ENCODE data around the gene ID2. TPM values are rescaled to one million over a fixed set of nuclear protein-coding genes. Genes with fewer than 3 reads are reported as not detected.

ID2 gene
- total and polyA plus RNA-seq, 2 experiments from 2014 or later: 468 to 668 TPM

GRCh38 chr2:8643250-8643995, 38.4 kb upstream of the ID2 start:
- H3K4me1 ChIP-seq (ENCODE audit: insufficient read depth): no peaks in the 10 kb centered on the region
- no peak for DNase-seq
- no peaks in the 10 kb centered on the region for H3K27me3 ChIP-seq (replicated peaks; ENCODE audit: insufficient read depth)
- no peaks in the 10 kb centered on the region for H3K79me2 ChIP-seq (ENCODE audit: insufficient read depth)
- WGBS, 2 experiments (ENCODE audit: low coverage in 1 of 2, low lambda C conversion rate in 2 of 2, missing lambda C conversion rate in 2 of 2): 54 to 56% methylated on average over 7 of the region's 7 CpGs
- in situ Hi-C loops (cut with MboI): no loop called here
- H3K27ac ChIP-seq: no peak overlapping the region
- H3F3A ChIP-seq (ENCODE audit: insufficient read depth): no peaks in the 10 kb centered on the region
- no peaks in the 10 kb centered on the region for H4K20me1 ChIP-seq (ENCODE audit: insufficient read depth)
- H3K9me3 ChIP-seq (ENCODE audit: low read depth): no peaks in the 10 kb centered on the region
- H3K9me2 ChIP-seq (ENCODE audit: insufficient read depth): no peaks in the 10 kb centered on the region
- TF ChIP-seq EZH2phosphoT487 (IDR thresholded peaks at IDR 0.05; ENCODE audit: insufficient read depth, low read depth): no peak
- TF ChIP-seq EZH2 (IDR thresholded peaks at IDR 0.05; ENCODE audit: insufficient read depth, poor library complexity, severe bottlenecking): no peak
- H3K4me2 ChIP-seq (ENCODE audit: unreplicated experiment): no peak overlapping the region
- no peaks in the 10 kb centered on the region for H3K36me3 ChIP-seq (ENCODE audit: low read depth)
- H3K9ac ChIP-seq: no peak overlapping the region
- H3K4me3 ChIP-seq: no peak overlapping the region
- no peak overlapping the region for H2AFZ ChIP-seq

GRCh38 chr2:8643996-8644356, 37.9 kb upstream of the ID2 start:
- H3K4me2 ChIP-seq (ENCODE audit: unreplicated experiment): no peak overlapping the region
- H3K9me2 ChIP-seq (ENCODE audit: insufficient read depth): no peaks in the 10 kb centered on the region
- no peak for DNase-seq
- no peaks in the 10 kb centered on the region for H3K36me3 ChIP-seq (ENCODE audit: low read depth)
- H3K4me1 ChIP-seq (ENCODE audit: insufficient read depth): no peaks in the 10 kb centered on the region
- no peaks in the 10 kb centered on the region for H3K79me2 ChIP-seq (ENCODE audit: insufficient read depth)
- no peak overlapping the region for H3K27ac ChIP-seq
- no peak overlapping the region for H2AFZ ChIP-seq
- no peaks in the 10 kb centered on the region for H3K27me3 ChIP-seq (replicated peaks; ENCODE audit: insufficient read depth)
- in situ Hi-C loops (cut with MboI): no loop called here
- H3K4me3 ChIP-seq: no peak overlapping the region
- no peaks in the 10 kb centered on the region for H3F3A ChIP-seq (ENCODE audit: insufficient read depth)
- H3K9ac ChIP-seq: no peak overlapping the region
- H4K20me1 ChIP-seq (ENCODE audit: insufficient read depth): no peaks in the 10 kb centered on the region
- H3K9me3 ChIP-seq (ENCODE audit: low read depth): no peaks in the 10 kb centered on the region
- no peak for TF ChIP-seq EZH2 (IDR thresholded peaks at IDR 0.05; ENCODE audit: insufficient read depth, poor library complexity, severe bottlenecking)
- no peak for TF ChIP-seq EZH2phosphoT487 (IDR thresholded peaks at IDR 0.05; ENCODE audit: insufficient read depth, low read depth)
- 71 to 74% methylated on average over 5 of the region's 5 CpGs for WGBS, 2 experiments (ENCODE audit: low coverage in 1 of 2, low lambda C conversion rate in 2 of 2, missing lambda C conversion rate in 2 of 2)

- H3K9me3 ChIP-seq (ENCODE audit: low read depth): no peaks in the 10 kb centered on the region
- TF ChIP-seq EZH2phosphoT487 (IDR thresholded peaks at IDR 0.05; ENCODE audit: insufficient read depth, low read depth) (no peak), EZH2 (IDR thresholded peaks at IDR 0.05; ENCODE audit: insufficient read depth, poor library complexity, severe bottlenecking) (no peak)
- H3K4me2 ChIP-seq (ENCODE audit: unreplicated experiment): no peak overlapping the region
- in situ Hi-C loops (cut with MboI): no loop called here
- WGBS, 2 experiments (ENCODE audit: low coverage in 1 of 2, low lambda C conversion rate in 2 of 2, missing lambda C conversion rate in 2 of 2): 94 to 96% methylated on average over 18 to 19 of the region's 19 CpGs
- no peaks in the 10 kb centered on the region for H3F3A ChIP-seq (ENCODE audit: insufficient read depth)
- no peaks in the 10 kb centered on the region for H3K27me3 ChIP-seq (replicated peaks; ENCODE audit: insufficient read depth)
- no peak overlapping the region for H2AFZ ChIP-seq
- no peak overlapping the region for H3K9ac ChIP-seq
- no peak overlapping the region for H3K27ac ChIP-seq
- no peaks in the 10 kb centered on the region for H3K36me3 ChIP-seq (ENCODE audit: low read depth)
- H4K20me1 ChIP-seq (ENCODE audit: insufficient read depth): no peaks in the 10 kb centered on the region
- H3K9me2 ChIP-seq (ENCODE audit: insufficient read depth): no peaks in the 10 kb centered on the region
- H3K4me3 ChIP-seq: no peak overlapping the region
- DNase-seq: no peak
- no peaks in the 10 kb centered on the region for H3K4me1 ChIP-seq (ENCODE audit: insufficient read depth)
- H3K79me2 ChIP-seq (ENCODE audit: insufficient read depth): no peaks in the 10 kb centered on the region
Observed at GRCh38 chr2:8644605-8645175, 37.2 kb upstream of the ID2 start.

GRCh38 chr2:8645176-8645831, 36.6 kb upstream of the ID2 start:
- Histone ChIP-seq H3K4me3 (no peak overlapping the region), H3K27ac (no peak overlapping the region), H3K4me1 (ENCODE audit: insufficient read depth) (no peaks in the 10 kb centered on the region), H3K9me2 (ENCODE audit: insufficient read depth) (no peaks in the 10 kb centered on the region), H3K27me3 (replicated peaks; ENCODE audit: insufficient read depth) (no peaks in the 10 kb centered on the region), H3F3A (ENCODE audit: insufficient read depth) (no peaks in the 10 kb centered on the region), H2AFZ (no peak overlapping the region), H3K9ac (no peak overlapping the region), H4K20me1 (ENCODE audit: insufficient read depth) (no peaks in the 10 kb centered on the region), H3K4me2 (ENCODE audit: unreplicated experiment) (no peak overlapping the region), H3K79me2 (ENCODE audit: insufficient read depth) (no peaks in the 10 kb centered on the region), H3K36me3 (ENCODE audit: low read depth) (no peaks in the 10 kb centered on the region), H3K9me3 (ENCODE audit: low read depth) (no peaks in the 10 kb centered on the region)
- TF ChIP-seq EZH2 (IDR thresholded peaks at IDR 0.05; ENCODE audit: insufficient read depth, poor library complexity, severe bottlenecking) (no peak), EZH2phosphoT487 (IDR thresholded peaks at IDR 0.05; ENCODE audit: insufficient read depth, low read depth) (no peak)
- in situ Hi-C loops (cut with MboI): no loop called here
- no peak for DNase-seq
- WGBS, 2 experiments (ENCODE audit: low coverage in 1 of 2, low lambda C conversion rate in 2 of 2, missing lambda C conversion rate in 2 of 2): 94 to 95% methylated on average over 32 to 50 of the region's 51 CpGs

All from GM23248 (cell line).